HG02884 (cell line): ENCODE measurements around the gene SLC35A5.

ENCODE experiments used
- ATAC-seq: cut with Tn5 transposase; IDR thresholded peaks from one replicate; pipeline ENCODE4 v1.9.1; 2021; ENCODE audit warnings: mild to moderate bottlenecking, moderate library complexity; ENCODE audit not compliant: unreplicated experiment

Gene SLC35A5

DNA sequence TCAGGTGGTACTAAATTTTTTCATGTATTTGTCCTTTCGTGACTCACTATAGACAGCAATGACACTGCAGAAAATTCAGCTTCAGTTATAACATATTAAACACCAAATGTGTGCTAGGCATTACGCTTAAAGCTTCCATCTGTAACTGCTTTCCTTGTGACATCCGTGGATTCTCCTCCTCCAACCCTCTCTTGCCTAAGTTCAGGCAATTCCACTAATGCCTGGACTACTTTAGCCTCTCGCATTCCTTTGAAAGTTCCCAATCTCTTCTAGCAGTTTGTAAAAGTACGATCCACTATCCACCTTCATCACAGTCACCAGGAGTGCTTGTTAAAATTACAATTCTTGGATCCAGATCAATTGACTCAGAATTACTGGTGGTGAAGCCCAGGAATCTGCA lies 61.4 kb downstream of the SLC35A5 start:
- no peak for ATAC-seq

GRCh38 chr3:112623717-112624116 lies 61.9 kb downstream of the SLC35A5 start:
- ATAC-seq, result no peak

GRCh38 chr3:112627419-112627818 lies 65.6 kb downstream of the SLC35A5 start:
- no peak for ATAC-seq

GRCh38 chr3:112627919-112628466 lies 66.1 kb downstream of the SLC35A5 start:
- no peak for ATAC-seq

GRCh38 chr3:112629425-112629824 lies 67.6 kb downstream of the SLC35A5 start:
- no peak for ATAC-seq

- ATAC-seq, result no peak
Measured at GRCh38 chr3:112631257-112631656, 69.4 kb downstream of the SLC35A5 start.

DNA sequence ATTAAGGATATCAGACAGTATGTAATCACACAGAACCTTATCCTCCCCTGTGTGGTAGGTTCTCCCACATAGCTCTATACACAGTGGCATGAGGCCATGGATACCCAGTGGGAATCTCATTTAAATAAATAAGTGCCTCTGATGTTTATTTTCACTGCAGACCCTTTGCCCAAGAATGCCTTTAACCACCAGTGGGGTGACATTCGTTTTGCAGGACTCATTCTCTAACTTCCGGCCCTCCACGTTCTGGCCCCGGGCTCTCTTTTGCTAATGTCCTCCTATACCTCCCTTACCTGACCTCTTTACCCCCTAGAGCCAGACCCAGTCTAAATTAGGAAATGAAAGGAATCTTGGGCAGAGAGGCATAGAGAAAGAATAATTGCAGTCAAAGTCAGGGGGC lies 70.8 kb downstream of the SLC35A5 start:
- ATAC-seq, result no peak

DNA sequence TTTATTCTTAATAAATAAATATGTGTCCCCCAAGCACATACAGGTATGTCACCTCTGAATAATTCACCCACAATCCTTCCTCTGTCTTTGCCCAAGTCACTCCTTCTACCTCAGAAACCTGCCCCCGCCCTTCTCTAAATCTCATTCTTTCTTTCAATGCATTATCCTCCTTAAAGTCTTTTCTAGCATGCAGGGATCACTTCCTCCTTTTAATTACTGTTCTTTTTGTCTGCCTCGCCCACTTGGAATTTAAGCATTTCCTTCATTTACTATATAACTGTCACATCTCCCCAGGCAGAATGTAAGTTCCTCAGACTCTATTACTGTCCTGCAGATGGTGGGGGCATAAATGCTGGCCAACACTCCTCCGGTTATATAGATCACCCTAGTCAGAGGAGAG lies 71.3 kb downstream of the SLC35A5 start:
- no peak for ATAC-seq

DNA sequence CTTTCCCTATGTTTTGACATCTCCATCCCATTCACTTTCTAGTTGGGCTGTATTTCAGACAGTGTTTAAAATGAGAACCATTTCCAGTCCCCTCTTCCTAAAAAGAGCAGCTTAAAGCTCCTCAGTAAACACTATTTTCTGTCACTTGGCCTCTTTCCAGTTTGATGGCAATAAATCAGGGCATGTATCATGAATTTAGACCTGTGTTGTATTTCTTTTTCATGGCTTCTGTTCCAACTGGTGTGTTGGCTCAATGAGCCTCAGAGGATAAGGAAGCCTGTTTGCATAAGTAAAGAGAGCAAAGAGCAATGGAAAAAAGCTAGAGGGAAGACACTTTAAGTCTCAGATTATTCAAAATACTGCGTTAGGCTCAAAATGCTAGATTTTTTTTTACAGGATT lies 71.9 kb downstream of the SLC35A5 start:
- no peak for ATAC-seq

DNA sequence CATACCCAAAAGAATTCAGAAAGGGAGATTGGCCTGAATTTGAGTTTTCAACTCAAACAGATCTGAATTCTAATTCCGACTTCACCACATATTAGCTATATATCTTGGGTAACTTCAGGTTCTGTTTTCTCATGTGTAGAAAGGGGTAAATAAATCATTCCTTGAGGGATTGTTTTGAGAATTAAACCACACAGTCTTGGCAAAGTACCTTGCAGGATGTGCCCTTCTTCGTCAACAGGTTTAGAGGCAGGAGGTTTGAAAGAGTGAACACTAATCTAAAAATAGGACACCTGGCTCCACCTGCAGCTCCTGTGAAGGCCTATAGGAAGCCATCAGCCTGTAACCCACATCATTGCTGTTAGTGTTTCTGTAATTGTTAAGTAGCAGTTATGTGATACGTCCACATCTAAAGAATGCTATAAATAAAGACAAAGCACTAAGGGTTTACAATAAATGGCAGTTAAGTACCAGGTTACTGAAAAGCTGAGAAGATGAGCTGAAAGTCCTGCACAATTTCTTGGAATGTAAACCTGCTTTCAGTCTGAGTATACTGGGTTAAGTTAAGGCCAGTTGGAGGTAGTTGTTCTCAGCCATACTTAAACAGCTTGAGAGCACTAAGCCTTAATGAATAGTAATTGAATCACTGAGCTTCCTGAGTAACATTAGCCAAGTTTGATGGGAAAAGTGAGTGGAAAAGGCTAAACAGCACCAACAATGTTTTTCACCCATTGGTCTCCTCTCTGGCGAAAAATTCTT lies 73.1 kb downstream of the SLC35A5 start:
- ATAC-seq, result no peak
